CD4-positive, alpha-beta T cell treated with Interleukin-1 beta for 1 hour (primary cell): ENCODE data around the gene ISLR2.
A peak's percentile ranks its signal among the peaks of the same experiment; 100 is the strongest.
"Not testable (repeated sequence)": the region's sequence is repeated elsewhere in the genome, so short reads cannot be mapped to it uniquely, and the experiment has no call there.

Source experiments
- DNase-seq, 2 donors: peaks; one replicate each; pipeline ENCODE4 v3.0.0-alpha.2; 2020 to 2022

The ISLR2 gene, protein sequence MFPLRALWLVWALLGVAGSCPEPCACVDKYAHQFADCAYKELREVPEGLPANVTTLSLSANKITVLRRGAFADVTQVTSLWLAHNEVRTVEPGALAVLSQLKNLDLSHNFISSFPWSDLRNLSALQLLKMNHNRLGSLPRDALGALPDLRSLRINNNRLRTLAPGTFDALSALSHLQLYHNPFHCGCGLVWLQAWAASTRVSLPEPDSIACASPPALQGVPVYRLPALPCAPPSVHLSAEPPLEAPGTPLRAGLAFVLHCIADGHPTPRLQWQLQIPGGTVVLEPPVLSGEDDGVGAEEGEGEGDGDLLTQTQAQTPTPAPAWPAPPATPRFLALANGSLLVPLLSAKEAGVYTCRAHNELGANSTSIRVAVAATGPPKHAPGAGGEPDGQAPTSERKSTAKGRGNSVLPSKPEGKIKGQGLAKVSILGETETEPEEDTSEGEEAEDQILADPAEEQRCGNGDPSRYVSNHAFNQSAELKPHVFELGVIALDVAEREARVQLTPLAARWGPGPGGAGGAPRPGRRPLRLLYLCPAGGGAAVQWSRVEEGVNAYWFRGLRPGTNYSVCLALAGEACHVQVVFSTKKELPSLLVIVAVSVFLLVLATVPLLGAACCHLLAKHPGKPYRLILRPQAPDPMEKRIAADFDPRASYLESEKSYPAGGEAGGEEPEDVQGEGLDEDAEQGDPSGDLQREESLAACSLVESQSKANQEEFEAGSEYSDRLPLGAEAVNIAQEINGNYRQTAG

DNA sequence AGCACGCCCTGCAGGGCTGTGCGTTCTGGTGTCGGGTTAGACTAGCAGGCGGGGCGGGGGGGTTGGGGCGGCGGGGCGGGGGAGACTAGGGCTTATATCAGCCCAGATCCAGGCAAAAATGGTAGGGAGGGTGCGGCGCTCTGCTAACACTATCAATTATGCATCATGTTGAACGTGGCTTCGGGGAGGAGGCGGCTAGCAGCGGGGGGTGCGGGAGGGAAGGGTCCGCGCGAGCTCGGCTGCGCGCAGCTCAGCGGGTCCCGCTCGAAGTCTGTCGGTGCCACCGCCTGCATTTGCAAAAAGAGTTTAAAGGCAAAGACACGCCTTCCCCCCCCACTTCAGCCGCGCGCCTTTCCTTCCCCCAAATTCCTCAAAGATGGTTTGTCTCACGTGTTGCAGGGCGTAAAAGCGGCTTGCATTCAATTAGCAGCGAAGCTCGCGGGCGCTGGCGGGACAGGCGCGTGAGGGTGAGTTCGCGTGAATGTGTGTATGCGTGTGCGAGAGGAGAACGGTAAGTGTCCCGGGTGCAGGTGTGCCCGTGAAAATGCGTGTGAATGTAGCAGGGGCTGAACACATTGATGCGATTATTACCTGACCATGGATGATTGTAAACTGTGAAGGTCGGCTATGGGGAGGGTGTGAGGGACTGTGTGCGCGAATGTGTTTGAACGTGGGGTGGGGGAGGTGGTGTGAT, at the start of gene ISLR2:
TSS of gene ISLR2 (plus strand) at position 432 of the 694 bp plus-strand sequence. CDS start 2,169 bp downstream, outside the sequence.
- no peak for DNase-seq

DNA sequence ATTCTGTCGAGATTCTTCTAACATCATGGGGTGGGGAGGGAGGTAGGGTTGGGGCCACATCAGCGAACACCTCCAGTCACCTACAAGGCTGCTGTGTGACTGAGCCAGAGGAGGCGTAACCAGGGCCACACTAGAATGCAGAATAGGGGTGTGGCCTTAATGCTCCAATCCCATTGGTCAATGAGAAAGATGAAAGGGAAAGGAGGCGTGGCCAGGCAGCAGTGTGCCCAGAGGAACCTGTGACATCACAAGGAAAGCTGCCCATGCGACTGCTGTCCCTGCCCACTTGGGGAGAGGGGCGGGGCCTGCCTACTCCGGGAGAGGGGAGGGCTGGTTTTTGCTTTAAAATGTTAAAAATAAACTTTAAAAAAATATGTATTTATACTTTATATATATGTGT, 47.9 kb upstream of the ISLR2 start, which contains the start of gene GOLGA6A:
TSS of gene GOLGA6A (minus strand) at position 101 of the 400 bp plus-strand sequence. CDS start at position 60, 41 bp downstream.
- not testable (repeated sequence) for DNase-seq

DNA sequence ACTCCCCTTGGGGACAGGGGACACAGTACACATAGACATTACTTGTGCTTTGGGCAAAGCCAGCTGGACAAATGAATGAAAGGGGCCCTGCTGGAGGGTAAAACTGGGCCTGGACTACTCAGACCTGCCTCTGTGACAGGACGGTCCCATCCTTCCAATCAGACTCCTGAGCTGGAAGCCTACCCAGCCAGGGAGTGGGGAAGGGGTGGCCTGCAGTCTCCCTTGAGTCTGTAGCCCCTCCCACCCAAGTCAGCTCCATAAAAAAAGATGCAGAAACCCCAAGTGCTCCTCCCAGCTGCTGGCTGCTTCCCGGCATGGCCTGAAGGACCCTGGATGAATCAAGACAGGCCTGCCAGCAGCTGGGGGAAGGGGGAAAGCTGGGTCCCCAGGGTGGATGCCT, 35.8 kb upstream of the ISLR2 start:
- DNase-seq, result not testable (repeated sequence)

DNA sequence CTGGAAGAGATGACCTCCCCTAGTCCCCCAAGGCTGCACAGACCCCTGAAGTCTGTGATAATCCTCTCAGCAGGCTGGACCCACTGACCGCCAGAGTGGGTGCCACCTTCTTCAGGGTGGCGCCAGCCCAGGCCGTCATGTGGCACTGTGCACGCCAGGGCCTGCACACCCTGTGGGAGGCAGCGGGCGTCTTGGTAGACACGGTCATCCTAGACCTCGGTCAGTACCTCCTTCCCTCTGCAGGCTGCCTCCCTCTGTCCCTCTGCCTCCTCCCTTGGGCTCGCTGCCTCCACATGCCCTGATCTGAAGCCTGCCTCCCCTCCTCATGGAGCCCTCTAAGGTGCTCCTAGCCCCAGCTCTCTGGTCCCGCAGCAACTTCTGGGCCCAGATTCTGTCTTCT, 34.8 kb upstream of the ISLR2 start:
- DNase-seq, result not testable (repeated sequence)

DNA sequence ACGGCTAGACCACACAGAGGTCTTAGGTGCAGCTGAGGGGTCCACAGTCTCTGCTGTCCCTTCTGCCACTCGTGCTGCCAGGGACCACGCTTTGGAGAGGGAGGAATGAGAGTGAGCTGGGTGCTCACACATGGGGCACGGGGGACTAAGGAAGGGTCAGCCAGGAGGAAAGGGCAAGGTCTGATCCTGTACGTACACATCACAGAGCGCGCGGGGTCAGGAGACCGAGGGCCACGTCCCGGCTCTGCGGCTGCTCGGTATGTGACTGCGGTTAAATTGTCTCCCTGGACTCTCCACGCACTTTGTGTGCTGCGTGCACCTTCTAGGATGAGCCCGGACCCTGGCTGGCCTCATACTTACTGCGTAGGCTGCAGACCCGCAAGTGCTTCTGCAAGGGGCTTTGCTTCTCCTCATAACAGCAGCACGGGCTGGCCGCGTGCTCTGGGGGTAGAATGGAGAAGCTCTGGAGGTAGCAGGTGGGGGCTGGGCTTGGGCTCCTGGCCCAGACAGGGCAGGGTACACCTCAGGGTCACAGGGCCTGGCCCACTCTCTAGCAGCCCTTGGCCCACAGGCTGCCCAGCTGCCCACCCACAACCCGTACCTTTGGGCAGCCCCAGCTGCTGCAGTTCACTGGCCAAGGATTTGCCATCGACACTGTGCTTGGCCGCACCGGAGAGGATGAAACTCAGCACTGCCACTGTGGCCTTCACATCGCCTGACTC, 33.5 kb upstream of the ISLR2 start:
- not testable (repeated sequence) for DNase-seq

DNA sequence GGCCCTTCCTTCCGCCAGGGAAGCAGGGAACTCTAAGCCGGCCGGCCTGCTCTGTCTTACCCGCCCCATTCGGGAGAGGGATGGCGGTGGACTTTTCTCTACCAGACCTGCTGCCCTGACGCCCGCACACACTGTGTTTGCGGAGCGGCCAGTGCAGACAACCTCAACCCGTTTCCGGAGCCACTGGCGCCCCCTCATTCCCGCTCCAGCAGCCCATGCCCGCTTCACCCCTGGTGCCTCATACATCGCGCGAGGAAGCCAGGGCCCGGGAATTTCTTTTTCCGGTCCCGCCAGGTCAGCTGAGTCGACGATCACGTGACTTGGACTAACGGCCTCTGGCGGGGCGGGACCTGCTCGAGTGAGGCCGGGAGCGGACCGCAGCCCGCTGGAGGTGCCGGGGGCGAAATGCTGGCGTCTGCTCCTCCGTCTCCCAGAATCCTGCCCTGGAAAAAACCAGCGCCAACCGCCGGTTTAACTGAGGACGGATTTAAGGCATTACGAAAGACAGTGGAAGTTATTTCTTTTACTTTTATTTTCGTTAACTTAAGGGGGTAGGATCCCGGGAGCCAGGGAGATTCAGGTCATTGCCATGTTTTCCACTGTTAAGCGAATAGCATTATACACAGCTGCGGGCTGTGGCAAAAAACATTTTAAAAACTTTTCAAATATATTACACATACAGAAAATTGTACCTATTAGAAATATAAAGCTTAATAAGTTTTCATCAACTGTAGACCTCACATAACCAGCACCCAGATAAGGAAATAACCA, 30.2 kb upstream of the ISLR2 start:
- DNase-seq, result peak; percentile 68

DNA sequence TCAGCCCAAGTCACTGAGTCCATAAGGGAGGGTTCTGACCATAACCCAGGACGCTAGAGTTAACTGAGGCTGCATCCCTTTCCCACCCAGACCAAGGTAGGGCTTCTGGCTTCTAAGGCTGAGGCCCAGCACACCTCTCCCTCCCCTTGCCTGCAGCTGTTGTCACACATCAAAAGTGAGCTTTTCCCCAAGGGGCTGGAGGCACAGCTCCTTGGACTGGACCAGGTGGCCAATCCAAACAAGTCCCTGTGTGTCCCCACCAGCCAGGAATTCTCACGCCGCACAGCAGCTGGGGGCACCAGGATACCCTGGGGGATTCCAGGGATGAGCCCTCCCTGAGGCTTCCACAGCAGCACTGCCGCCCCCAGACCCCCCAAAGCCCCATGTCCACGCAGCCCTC, 22.3 kb upstream of the ISLR2 start:
- no peak for DNase-seq

DNA sequence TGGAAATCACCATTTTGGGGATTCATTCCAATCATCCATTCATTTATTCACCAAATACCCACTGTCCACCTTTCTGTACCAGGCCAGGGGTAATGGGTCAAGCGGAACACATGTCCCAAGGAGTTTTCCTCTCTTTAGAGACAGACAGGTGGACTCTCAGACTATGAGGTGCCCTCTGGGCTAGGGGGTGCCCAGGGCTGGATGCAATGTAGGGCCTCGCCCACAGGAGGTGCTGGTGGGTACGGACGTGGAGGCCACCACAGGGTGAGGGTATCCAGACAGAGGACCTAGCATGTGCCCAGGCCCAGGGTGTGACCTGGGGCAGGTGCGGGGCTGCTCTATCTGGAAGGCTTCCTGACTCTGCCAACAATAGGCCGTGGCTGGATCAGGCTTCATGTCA, 21.8 kb upstream of the ISLR2 start:
- DNase-seq, result not testable (repeated sequence)

DNA sequence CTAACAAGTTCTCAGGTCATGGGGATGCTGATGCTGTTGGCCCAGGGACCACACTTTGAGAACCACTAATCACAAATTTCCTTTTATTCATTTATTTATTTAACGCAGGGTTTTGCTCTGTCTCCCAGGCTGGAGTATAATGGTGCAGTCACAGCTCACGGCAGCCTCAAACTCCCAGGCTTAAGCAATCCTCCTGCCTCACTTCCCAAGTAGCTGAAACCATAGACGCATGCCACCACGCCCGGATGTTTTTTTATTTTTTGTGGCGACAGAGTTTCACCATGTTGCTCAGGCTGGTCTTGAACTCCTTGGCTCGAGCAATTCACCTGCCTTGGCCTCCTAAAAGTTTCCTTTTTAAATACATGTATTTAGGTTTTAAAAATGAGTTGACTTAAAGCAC, 20.7 kb upstream of the ISLR2 start:
- DNase-seq, result no peak

DNA sequence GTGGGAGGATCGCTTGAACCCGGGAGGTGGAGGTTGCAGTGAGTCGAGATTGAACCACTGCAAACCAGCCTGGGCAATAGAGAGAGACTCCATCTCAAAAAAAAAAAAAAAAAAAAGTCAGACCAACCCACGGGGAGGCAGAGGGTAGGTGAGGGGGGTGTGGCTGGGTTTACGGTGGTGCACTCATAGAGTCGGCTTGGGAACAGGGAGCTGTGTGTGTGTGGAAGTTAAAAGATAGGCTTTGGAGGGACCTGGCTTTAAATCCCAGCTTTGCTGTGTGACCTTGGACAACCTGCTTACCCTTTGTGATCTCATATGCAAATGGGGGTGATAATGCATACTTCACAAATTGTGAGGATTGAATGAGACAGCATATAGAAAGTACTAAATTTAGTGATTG, 10.0 kb upstream of the ISLR2 start:
- DNase-seq, result no peak

DNA sequence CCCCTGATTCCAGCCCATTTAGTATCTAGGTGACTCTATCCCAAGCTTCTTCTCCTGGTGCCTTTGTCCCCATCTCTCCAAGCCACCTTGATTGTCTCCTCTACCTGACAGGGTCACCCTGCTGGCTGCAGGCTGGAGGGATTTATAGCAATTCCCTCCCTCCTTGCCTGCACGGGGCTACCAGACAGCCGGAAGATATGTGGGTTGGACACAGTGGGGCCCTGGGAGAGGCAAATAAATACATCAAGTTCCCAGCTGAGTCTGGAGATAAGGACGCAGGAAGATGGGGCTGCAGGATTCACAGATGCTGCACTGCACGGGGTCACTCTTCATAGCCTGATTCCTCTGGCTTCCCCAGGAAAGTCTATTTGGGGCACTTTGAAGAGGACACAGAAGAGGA, 9.3 kb upstream of the ISLR2 start:
- DNase-seq, result no peak

DNA sequence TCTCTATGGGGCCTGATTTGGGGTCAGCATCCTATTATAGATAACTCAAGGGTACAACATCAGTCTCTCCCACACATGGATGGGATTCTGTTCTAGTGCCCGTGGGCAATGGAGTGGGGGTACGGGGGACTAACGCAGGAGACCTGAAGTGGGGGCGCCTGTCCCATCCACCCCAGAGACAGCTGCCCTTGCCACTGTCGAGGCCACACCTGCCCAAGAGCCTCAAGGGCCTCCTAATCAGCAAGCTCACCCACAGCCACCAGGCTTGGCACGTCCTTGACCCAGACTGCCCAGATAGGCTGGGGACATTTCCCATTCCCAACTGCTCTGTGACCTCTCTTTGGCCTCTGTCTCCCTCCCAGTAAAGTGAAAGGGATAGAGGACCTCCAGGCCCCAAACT, 8.5 kb upstream of the ISLR2 start:
- no peak for DNase-seq

DNA sequence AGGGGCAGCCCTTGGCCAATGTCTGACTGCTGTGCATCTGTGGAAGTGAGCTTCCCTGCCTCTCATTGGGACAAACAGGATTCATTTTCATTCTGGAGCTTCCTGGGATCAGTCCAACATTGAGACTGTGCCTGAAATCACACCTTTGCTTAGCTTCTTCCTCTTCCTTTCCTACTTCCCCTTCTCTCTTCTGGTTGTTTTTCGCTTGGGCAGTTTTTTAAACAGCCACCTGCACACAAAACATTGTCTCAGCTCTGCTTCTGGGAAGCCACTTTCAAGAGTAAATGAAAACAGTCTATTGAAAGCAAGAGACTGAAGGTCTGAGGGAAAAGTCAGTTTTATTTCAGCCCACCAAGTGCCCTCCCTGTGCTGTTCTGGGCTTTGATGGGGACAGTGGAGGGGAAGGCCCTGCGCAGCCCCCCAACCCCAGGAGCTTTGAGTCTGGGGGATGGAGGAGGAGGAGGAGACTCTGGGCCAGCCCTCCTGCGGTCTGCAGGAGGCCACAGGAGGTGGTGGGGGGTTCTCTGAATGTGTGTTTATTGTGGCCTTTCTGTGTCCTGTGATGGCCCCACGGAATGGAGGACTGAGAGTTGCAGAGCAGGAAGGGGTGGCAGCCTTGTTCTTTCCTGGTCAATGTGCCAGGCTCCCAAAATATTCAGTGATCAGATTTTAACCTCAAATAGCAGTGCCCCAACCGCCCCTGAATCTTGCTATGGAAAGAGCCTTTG, 7.8 kb upstream of the ISLR2 start:
- no peak for DNase-seq

DNA sequence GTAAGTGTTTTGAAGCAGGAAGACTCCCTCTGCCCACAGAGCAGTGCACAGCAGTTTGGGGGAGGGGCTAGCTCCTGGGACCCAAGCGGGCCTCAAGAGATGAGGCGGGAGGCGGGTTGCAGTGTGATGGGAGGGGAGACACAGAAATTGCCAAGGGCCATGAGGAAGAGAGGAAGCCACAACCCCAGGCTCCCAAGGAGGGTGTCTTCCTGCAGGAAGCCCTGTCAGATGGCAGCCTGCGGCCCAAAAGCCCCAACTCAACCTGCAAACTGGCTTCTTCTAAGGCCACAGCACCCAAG, 7.3 kb upstream of the ISLR2 start:
- DNase-seq, result no peak

DNA sequence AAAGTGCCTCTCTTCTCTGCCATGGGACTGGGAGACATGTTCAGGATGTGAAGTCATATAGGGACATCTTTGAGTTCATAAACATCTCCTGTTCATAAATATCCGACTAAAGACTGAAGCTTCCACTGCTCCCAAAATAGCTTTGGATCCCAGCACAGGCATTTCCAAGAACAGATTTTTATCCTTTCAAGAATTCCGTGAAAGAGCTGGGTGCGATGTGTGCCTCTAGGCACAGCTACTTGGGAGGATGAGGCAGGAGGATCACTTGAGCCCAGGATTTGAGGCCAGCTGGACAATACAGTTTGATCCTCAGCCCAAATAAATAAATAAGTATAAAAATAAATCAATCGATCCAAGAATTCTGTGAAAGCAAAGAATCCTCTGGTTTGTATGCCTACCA, 6.7 kb upstream of the ISLR2 start:
- no peak for DNase-seq

DNA sequence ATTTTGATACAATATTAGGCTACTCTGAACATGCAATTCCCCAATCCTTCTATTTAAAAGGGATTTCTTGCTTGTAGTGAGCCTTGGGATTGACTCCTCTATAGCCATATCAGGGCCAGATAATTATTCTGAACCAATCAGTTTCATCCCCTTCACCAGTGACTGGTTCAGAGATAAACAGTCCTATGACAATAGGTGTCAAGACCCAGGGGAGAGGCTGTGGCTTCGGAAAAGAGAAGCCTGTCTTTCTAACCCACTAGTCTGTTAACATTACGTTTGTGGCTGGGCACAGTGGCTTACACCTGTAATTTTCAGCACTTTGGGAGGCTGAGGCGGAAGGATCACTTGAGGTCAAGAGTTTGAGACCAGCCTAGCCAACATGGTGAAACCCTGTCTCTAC, 6.2 kb upstream of the ISLR2 start:
- no peak for DNase-seq

DNA sequence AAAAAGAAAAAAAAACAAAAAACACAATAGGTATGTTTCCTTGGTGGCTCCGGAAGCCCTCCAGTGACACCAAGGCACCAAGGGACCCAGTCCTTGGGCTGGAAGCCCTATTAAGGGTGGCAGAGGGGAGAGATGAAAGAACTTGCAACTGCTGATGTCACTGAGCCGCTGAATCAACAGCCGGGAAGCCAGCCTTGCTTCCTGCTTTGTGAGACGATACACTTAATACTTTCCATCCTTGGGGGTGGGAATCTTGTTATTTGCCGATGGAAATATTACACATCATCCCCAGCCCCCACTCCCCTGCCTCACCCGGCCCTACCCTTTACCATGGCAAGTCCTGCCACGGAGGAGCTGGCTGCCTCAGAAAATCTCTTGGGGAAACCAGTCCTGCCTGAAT, 5.6 kb upstream of the ISLR2 start:
- no peak for DNase-seq

DNA sequence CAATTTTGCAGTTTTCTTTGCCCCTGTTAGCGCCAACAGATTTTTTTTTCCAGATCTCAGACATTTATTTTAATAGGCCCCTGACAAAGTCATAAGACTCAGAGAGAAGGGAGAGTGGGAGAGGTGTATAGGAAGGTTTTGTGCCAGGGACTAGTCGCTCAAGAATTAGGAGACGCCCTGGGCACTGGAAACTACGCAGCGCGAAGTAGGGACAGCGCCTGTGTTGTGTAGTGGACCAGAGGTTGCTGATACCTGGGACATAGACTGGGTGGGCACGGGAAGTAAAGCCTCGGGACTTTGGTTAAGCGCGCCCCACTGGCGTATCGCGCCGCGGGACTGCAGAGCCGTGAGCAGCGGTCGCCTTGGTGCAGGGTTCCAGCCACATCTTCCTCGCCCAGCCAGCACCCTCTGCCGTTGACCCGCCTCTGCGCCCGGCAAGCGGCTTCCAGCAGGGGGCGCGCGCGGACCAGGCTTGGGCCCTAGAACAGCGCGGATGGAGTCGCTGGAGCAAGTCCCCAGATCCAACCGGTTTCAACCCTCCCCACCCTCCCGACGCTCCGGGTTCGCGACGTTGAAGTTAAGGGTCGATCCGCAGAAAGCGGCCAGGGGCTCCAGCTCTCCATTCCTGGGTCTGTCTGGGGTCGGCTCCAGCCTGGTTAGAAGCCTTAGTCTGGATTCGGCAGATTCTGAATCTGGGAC, 3.0 kb upstream of the ISLR2 start:
- peak; percentile 75 to 77 for DNase-seq

DNA sequence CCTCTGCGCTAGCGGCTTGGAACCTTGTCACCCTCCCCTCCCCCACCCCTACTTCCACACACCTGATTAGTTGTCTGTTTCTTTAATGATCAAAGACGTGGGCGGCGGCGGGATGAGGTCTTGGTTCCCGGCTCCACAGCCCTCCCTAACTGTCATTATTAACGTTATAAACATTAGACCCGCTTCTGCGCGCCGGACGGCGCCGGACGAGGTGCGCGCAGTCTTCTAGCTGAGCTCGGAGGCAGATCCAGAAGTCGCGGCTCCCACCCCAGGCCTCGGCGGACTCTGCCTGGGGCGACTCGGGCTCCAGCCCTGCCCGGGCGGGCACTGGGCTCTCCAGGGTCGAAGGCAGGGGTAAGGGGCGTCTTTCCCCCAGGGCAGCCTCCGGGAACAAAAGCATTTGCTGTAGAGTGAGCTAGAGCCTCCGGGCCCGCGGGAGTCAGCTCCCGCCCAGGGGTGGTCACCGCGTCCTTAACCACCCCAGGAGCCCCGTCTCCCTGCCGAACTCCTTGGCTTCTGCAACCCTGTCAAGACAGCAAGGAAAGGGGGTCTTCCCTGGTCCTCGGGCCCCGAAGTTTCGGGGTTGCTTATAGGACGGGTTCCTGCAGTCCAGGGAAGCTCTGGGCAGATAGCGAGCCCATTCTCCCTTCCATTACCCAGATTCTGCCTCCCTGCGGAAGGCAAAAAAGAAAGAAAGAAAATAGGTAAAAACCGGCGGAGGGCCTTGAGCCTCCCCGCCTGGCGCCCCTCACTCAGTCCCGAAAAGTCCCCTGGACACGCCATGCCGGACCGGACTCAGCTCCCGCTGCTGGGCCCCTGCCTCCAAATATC, 2.2 kb upstream of the ISLR2 start:
- DNase-seq, result no peak
